Measurements from ENCODE around the gene PFDN4.

Gene PFDN4

DNA sequence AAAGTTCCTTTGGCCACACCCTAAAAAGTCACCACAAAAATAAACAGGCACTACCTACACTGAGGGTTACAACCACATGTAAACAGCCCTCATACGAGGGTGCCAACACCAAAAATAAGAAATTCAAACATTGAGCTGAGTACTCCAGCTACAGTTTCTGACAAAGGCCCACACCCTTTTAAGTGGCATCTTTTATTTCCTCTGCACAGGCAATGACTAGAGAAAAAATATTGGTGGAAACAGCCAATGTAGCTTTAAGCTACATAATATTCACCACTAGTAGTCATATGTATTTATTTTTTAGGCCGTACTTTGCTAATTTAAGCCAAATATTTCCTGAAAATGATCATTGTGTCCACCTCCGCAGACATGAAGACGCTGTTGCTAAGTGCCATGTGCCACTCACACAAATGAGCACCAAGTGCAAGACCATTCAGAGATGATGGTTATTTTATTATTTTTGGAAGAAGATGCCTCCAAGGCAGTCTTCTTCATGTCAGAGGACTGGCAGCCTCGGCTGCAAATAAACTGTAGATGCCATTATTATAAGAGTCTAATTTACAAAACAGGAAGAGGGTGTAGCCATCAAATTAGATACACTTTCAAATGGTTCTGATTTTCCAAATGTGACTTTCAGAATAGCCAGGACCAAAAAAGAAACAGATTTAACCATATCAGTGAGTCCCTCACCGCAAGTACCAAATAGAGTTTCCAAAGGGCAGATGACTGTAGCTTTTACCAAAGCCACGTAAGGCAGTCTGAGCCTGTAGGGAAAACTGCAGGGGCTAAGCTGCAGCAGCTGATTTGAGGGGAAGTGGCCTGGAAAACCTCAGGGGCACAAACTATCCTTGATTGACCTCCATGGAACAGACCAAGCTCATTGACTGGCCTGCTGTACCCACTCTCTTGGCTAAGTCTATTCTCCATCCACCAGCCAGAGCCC lies 47.6 kb upstream of the PFDN4 start:
- ATAC-seq, result no peak
- TF ChIP-seq PPARA (CRISPR knock-in tag; IDR thresholded peaks at IDR 0.05; ENCODE audit: borderline replicate concordance) (no peak), ZFP30 (CRISPR knock-in tag; IDR thresholded peaks at IDR 0.05) (no peak), ZNF70 (CRISPR knock-in tag; IDR thresholded peaks at IDR 0.05) (no peak), ZFP3 (CRISPR knock-in tag; IDR thresholded peaks at IDR 0.05) (no peak), TOX (CRISPR knock-in tag; IDR thresholded peaks at IDR 0.05; ENCODE audit: borderline replicate concordance) (no peak), ZC3H10 (CRISPR knock-in tag; IDR thresholded peaks at IDR 0.05) (no peak), ARNTL (CRISPR knock-in tag; IDR thresholded peaks at IDR 0.05; ENCODE audit: borderline replicate concordance, low read depth) (no peak), ZNF8 (CRISPR knock-in tag; IDR thresholded peaks at IDR 0.05) (no peak), BACH2 (CRISPR knock-in tag; IDR thresholded peaks at IDR 0.05; ENCODE audit: borderline replicate concordance) (no peak), OSR1 (CRISPR knock-in tag; IDR thresholded peaks at IDR 0.05) (no peak), ESRRG (CRISPR knock-in tag; IDR thresholded peaks at IDR 0.05) (no peak), SNAI2 (CRISPR knock-in tag; IDR thresholded peaks at IDR 0.05) (no peak), ZNF565 (CRISPR knock-in tag; conservative IDR thresholded peaks at IDR 0.05; ENCODE audit: low read depth) (no peak), GLIS3 (CRISPR knock-in tag; IDR thresholded peaks at IDR 0.05) (no peak), TCF4 (CRISPR knock-in tag; IDR thresholded peaks at IDR 0.05; ENCODE audit: borderline replicate concordance) (no peak)
- TF ChIP-seq, protein P1, sequence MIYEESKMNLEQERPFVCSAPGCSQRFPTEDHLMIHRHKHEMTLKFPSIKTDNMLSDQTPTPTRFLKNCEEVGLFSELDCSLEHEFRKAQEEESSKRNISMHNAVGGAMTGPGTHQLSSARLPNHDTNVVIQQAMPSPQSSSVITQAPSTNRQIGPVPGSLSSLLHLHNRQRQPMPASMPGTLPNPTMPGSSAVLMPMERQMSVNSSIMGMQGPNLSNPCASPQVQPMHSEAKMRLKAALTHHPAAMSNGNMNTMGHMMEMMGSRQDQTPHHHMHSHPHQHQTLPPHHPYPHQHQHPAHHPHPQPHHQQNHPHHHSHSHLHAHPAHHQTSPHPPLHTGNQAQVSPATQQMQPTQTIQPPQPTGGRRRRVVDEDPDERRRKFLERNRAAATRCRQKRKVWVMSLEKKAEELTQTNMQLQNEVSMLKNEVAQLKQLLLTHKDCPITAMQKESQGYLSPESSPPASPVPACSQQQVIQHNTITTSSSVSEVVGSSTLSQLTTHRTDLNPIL (CRISPR knock-in tag; IDR thresholded peaks at IDR 0.05; ENCODE audit: low read depth), result no peak
- TF ChIP-seq, protein P2, sequence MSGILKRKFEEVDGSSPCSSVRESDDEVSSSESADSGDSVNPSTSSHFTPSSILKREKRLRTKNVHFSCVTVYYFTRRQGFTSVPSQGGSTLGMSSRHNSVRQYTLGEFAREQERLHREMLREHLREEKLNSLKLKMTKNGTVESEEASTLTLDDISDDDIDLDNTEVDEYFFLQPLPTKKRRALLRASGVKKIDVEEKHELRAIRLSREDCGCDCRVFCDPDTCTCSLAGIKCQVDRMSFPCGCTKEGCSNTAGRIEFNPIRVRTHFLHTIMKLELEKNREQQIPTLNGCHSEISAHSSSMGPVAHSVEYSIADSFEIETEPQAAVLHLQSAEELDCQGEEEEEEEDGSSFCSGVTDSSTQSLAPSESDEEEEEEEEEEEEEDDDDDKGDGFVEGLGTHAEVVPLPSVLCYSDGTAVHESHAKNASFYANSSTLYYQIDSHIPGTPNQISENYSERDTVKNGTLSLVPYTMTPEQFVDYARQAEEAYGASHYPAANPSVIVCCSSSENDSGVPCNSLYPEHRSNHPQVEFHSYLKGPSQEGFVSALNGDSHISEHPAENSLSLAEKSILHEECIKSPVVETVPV (CRISPR knock-in tag; IDR thresholded peaks at IDR 0.05), result no peak
- TF ChIP-seq, protein P3, sequence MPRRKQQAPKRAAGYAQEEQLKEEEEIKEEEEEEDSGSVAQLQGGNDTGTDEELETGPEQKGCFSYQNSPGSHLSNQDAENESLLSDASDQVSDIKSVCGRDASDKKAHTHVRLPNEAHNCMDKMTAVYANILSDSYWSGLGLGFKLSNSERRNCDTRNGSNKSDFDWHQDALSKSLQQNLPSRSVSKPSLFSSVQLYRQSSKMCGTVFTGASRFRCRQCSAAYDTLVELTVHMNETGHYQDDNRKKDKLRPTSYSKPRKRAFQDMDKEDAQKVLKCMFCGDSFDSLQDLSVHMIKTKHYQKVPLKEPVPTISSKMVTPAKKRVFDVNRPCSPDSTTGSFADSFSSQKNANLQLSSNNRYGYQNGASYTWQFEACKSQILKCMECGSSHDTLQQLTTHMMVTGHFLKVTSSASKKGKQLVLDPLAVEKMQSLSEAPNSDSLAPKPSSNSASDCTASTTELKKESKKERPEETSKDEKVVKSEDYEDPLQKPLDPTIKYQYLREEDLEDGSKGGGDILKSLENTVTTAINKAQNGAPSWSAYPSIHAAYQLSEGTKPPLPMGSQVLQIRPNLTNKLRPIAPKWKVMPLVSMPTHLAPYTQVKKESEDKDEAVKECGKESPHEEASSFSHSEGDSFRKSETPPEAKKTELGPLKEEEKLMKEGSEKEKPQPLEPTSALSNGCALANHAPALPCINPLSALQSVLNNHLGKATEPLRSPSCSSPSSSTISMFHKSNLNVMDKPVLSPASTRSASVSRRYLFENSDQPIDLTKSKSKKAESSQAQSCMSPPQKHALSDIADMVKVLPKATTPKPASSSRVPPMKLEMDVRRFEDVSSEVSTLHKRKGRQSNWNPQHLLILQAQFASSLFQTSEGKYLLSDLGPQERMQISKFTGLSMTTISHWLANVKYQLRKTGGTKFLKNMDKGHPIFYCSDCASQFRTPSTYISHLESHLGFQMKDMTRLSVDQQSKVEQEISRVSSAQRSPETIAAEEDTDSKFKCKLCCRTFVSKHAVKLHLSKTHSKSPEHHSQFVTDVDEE (CRISPR knock-in tag; IDR thresholded peaks at IDR 0.05), result no peak
- TF ChIP-seq, protein P4, sequence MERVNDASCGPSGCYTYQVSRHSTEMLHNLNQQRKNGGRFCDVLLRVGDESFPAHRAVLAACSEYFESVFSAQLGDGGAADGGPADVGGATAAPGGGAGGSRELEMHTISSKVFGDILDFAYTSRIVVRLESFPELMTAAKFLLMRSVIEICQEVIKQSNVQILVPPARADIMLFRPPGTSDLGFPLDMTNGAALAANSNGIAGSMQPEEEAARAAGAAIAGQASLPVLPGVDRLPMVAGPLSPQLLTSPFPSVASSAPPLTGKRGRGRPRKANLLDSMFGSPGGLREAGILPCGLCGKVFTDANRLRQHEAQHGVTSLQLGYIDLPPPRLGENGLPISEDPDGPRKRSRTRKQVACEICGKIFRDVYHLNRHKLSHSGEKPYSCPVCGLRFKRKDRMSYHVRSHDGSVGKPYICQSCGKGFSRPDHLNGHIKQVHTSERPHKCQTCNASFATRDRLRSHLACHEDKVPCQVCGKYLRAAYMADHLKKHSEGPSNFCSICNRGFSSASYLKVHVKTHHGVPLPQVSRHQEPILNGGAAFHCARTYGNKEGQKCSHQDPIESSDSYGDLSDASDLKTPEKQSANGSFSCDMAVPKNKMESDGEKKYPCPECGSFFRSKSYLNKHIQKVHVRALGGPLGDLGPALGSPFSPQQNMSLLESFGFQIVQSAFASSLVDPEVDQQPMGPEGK (CRISPR knock-in tag; IDR thresholded peaks at IDR 0.05; ENCODE audit: borderline replicate concordance), result no peak
- TF ChIP-seq, protein P5, sequence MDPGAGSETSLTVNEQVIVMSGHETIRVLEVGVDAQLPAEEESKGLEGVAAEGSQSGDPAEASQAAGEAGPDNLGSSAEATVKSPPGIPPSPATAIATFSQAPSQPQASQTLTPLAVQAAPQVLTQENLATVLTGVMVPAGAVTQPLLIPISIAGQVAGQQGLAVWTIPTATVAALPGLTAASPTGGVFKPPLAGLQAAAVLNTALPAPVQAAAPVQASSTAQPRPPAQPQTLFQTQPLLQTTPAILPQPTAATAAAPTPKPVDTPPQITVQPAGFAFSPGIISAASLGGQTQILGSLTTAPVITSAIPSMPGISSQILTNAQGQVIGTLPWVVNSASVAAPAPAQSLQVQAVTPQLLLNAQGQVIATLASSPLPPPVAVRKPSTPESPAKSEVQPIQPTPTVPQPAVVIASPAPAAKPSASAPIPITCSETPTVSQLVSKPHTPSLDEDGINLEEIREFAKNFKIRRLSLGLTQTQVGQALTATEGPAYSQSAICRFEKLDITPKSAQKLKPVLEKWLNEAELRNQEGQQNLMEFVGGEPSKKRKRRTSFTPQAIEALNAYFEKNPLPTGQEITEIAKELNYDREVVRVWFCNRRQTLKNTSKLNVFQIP (CRISPR knock-in tag; IDR thresholded peaks at IDR 0.05; ENCODE audit: borderline replicate concordance, low read depth), result no peak

GRCh38 chr20:54161008-54161820 lies 46.7 kb upstream of the PFDN4 start:
- ATAC-seq, result no peak
- TF ChIP-seq TCF4 (CRISPR knock-in tag; IDR thresholded peaks at IDR 0.05; ENCODE audit: borderline replicate concordance) (no peak), ZC3H10 (CRISPR knock-in tag; IDR thresholded peaks at IDR 0.05) (no peak), ESRRG (CRISPR knock-in tag; IDR thresholded peaks at IDR 0.05) (no peak), TOX (CRISPR knock-in tag; IDR thresholded peaks at IDR 0.05; ENCODE audit: borderline replicate concordance) (no peak), RARB (CRISPR knock-in tag; IDR thresholded peaks at IDR 0.05) (no peak), GLIS3 (CRISPR knock-in tag; IDR thresholded peaks at IDR 0.05) (no peak)
- TF ChIP-seq, protein P5 (CRISPR knock-in tag; IDR thresholded peaks at IDR 0.05; ENCODE audit: borderline replicate concordance, low read depth), result no peak
- TF ChIP-seq, protein P2 (CRISPR knock-in tag; IDR thresholded peaks at IDR 0.05), result no peak
- TF ChIP-seq, protein P1 (CRISPR knock-in tag; IDR thresholded peaks at IDR 0.05; ENCODE audit: low read depth), result no peak

Data from SK-N-SH treated with all-trans-retinoic acid at 6 μM for 48 hours (cell line).